GM19467 (cell line): Measurements from ENCODE around the gene FAXDC2.

Experiments used
- ATAC-seq: cut with Tn5 transposase; IDR thresholded peaks from one replicate; pipeline ENCODE4 v1.9.1; 2021; ENCODE audit warnings: mild to moderate bottlenecking, moderate library complexity; ENCODE audit not compliant: unreplicated experiment

The FAXDC2 gene

DNA sequence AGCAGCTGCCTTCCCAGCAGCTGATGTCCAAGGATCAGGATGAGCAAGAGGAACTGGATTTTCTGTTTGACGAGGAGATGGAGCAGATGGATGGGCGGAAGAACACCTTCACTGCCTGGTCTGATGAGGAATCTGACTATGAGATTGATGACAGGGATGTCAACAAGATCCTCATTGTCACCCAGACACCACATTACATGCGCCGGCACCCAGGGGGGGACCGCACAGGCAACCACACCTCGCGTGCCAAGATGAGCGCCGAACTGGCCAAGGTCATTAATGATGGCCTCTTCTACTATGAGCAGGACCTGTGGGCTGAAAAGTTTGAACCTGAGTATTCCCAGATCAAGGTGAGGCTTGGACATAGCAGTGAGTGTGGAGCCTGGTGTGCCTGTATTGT, 48.4 kb downstream of the FAXDC2 start:
- no peak for ATAC-seq

DNA sequence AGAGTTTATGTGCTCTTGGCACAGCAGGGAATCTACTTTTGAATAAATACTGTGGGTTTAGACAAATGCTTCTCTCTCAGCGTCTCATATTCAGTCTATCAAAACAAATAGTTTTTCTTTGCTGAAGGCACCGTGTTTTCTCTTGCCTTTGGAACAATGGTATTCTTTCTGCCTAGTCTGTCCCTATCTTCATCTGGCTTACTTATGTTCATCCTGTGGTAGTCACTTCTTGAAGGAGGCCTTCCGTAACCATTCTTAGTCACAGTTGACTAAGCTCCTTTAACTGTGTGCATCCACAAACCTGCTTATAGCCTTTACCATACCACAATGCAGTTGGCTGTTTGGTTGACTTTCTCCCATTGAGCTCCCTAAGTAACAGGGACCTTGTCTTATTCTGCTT, 49.3 kb downstream of the FAXDC2 start:
- no peak for ATAC-seq

DNA sequence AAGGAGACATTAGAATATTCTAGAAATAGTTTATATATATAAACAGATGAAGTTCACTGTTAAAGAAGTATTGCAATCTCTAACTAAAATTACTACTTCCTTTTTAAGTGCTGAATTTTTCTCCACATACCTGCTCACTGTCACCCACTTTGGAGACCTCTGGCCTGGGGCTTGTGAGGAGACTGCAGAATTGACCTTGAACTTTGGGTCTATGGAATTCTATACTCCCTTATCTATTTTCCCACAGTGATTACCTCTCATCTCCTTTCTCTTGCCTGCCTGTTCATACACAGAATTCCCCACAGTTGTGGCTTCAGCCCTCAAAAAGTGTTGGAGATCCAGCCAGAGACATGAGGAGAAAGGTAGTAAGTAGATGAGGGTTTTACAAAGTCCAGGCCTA, 49.8 kb downstream of the FAXDC2 start:
- ATAC-seq: no peak

DNA sequence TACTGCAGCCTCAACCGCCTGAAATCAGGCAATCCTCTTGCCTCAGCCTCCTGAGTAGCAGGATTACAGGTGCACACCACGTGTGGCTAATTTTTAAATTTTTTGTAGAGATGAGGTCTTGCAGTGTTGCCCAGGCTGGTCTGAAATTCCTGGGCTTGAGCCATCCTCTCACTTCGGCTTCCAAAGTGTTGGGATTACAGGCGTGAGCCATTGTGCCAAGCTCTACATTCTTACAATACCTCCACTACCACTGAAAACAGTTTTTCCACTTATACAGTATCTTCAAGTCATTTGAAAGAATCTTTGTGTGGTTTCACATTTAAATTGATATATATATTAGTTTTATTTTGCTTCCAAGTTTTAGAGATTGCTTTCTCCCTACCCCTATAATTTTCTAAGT, 52.6 kb downstream of the FAXDC2 start:
- no peak for ATAC-seq

DNA sequence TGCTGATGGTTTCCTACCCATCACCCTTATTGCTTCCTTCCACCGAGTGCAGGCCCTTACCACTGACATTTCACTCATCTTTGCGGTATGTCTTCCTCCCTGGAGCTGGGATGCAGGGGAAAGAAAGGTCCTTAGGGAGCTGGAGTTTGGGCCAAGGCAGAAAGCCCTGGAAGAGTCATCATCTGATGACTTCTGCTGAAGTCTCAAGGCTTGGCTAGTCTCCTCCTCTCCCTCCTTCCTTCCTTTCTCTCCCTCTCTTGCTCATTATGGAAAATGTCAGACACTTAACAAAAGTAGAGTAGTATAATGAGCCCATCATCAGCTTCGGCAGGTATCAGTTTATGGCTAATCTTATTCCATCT, 55.2 kb downstream of the FAXDC2 start:
- no peak for ATAC-seq

DNA sequence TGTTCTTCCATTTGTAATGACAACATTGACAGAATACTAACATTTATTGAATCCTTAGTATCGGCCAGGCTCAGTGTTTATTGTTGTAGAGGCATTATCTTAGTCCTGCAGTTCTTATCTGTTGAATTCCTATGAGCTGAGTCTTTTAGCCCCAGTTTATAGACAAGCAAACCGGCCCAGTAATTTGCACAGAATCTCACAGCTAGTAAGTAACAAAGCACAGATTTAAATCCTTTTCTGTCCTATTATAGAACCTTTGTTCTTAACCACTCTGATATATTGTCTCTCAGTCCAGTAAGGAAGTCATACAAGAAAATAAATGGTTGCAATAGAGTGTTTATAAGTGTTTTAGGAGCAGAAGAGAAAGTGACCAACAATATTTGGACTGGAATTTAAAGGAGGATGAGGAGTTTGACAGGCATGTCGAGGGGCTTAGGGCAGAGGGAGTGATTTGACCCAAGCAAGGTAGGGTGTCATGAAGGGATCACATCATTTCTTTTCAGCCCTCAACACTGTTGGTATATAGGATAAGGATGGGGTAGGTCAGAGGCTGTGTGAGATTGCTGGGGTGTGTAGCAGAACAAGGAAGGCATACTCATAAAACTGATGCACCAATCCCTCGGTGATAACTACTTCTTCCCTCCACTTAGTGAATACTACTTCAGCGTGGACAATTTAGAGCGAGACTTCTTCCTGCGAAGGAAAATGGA, 55.7 kb downstream of the FAXDC2 start:
- ATAC-seq: no peak

DNA sequence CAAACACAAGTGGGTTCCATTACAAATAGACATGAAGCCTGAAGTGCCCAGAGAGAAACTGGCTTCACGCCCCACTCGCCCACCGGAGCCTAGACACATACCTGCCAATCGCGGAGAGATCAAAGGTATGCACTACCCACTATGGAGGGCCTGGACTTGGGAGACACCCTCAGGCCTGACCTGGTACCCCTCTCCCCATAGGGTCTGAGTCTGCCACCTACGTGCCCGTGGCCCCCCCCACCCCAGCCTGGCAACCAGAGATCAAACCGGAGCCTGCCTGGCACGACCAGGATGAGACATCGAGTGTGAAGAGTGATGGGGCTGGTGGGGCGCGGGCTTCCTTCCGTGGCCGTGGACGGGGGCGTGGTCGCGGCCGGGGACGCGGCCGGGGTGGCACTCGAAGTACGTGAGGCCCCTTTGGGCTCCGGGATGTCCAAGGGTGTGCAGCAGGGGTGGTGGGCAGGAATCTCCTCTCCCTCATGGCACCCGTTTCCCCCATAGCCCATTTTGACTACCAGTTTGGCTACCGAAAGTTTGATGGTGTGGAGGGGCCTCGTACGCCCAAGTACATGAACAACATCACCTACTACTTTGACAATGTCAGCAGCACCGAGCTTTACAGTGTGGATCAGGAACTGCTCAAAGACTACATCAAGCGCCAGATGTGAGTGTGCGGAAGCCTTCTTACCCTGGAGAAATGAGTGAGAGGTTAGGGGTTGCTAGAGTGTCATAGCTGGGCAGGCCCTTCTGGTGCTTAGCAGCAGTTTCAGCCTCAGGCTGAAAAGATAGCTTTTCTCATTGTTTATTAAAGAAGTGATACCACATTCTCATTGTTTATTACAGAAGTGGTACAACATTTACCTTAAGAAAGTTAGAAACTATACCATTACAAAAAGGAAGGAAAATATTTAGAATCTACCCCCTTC, 56.5 kb downstream of the FAXDC2 start:
- no peak for ATAC-seq

DNA sequence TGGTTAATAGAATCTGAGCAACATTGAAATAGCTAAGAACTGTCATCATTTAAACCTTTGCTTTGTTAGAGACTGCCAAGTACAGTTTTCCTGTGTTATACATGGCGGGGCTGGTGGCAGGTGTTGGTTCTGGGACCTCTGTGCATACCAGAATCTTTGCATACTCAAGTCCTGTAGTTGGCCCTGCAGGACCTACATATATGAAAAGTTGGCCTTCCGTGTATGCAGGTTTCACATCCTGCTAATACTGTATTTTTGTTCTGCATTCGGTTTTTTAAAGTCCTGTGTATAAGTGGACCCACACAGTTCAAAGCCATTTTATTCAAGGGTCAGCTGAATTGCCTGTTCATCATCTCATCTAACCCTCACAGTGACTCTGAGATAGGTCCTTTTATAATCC, 58.9 kb downstream of the FAXDC2 start:
- ATAC-seq: peak; percentile 82

DNA sequence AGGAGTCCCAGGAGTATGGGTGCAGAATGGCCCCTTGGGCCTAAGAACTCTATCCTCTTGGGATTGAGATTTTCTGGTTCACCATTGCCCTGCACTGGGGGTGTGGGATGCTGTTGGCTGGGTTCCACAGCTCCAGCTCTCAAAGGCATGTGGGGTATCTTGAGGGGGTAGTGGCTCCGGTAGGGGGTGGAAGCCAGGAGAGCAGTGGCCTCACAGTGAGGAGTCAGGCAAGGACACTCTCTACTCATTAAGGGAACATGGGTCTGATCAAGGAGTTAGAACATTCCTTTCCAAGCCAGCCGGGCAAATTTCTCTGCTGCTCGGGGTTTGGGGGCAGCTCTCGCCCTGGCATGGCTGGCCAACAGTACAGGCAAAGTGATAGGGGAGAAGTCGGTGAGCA, 62.2 kb downstream of the FAXDC2 start:
- ATAC-seq: no peak

DNA sequence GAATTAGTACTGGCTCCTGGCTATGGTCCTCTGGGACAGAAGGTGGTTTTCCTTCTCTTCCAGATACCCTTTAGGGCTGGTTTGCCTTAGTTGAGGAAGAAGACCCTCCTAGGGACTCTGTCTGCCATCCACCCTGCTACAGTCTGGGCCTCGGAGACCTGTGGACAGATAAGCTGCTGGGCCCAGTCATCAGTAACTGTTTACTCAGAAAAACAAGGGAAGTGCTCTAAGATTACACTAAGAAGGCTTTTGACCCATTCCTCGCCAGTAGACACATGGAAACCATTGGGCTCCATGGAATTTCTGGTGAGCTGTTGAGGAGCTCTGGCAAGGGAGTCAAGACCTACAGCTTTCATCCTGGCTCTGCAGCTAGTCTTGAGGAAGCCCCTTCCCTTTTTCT, 64.0 kb downstream of the FAXDC2 start:
- ATAC-seq: no peak

DNA sequence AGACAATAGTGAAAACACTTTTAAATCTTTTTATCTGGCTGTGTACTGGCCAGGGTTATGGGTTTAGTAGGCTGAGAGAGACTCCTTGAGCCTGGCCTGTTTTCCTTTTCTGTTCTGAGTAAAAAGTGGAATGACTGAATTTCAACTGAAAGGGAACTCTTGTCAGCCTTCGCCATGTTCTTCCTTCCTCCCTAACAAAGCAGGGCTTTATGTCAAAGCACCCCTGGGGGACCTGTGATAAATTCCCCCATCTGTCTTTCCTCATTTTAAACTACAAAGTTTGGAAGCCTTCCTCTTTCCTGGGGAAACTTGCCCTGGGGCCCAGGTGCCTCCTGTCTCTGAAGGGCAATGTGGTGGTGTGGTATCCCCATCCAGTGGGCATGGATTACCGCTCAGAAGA, 65.5 kb downstream of the FAXDC2 start:
- ATAC-seq: no peak

DNA sequence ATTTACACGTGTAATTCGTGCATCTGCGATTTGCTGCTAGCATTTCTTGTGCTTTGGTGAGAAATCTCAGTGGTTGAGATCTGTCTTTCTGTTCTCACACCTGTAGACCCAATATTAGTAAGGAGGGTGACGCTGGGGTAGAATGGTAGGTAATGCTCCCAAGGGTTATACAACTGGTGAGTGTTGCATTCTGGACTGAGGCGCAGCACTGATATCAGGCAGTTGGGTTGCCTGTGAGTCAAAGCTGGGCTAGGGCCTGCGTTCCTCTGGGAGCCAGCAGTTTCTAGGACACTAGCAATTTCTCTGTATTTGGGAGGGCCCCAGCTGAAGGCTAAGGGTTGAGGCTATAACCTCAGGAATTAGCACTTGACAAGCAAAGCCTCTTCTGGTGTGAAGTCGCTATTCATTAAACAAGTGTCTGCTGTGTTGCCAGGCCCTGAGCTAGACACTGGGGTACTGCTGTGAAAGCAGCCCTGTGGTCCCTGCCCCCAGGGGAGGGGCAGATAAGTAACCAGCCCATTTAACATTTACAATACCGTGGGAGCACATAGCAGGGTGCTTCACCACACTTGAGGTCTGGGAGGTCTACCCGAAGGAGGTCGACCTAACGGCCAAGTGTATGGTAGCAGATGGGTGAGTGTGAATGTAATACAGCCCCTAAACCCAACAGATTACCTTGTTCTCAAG, 66.5 kb downstream of the FAXDC2 start:
- no peak for ATAC-seq

DNA sequence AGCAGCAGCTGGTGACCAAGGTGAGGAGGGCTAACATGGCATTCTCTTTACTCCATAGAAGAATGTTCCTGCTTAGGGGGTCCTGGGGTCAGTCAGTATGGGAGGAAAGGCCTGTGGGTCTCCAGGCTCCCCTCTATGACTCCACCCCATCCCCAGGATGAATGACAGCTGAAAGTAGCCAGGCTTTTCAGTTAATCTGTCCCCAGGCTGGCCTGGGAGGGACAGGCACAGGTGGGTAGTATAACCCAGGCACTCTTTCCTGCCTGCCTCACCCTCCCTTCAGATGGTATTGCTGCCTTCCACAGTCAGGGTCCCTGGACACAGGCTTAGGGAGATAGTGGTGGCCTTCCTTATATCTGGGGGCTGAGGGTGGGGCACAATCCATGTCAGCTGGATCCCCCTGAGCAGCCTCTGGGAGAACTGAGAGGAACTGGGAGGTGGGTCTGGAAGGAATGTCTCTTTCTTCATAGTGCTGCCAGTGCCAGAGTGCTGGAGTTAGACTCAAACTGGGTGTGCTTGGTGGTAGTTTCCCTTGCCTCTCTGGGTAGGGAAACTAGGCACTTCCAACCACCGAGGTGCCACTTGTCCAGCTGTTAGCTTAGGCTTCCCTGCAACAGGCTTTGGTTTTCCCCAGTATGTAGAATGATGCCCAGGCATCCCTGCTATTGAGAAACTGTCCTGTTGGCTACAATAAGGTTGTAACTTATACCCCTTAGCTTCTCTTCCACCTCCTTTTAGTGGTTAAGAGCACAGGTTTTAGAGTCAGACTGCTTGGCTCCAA, 67.4 kb downstream of the FAXDC2 start:
- ATAC-seq: no peak

DNA sequence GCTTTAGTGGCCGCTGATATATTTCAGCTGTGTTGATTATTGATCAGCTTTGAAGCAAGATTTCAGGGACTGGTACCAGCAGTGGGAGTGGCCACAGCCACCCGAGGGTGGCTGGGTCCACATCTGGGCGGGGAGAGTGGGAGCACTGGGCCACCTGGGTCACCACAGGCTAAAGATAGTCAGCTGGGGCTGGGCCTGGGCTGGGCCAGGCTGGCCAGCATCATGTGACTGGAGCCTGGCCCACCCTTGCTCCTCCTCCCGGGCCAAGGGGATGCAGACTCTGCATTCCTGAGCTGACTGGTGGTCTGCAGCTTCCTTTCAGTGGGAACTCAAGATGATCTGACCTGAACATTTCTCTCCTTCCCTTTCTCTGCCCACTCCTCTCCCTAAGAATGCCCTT, 68.1 kb downstream of the FAXDC2 start:
- no peak for ATAC-seq

DNA sequence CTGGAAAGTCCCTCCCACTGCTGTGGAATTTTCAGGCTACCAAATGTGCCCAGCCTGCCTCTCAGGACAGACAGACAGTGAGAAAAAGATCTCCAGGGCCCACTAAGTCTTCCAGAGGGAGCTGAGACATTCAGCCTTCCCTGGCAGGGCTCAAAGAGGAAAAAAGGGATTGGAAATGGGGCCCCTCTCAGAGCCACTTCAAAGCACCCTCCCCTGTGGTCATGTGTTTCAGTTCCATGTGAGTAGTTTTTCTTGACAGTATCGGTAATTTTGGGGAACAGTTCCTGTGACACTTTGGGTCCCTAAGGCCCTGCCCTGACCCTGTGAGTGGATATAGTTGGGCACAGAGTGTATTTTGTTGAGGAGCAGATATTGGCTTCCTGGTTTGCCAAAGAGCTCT, 70.3 kb downstream of the FAXDC2 start:
- ATAC-seq: no peak

DNA sequence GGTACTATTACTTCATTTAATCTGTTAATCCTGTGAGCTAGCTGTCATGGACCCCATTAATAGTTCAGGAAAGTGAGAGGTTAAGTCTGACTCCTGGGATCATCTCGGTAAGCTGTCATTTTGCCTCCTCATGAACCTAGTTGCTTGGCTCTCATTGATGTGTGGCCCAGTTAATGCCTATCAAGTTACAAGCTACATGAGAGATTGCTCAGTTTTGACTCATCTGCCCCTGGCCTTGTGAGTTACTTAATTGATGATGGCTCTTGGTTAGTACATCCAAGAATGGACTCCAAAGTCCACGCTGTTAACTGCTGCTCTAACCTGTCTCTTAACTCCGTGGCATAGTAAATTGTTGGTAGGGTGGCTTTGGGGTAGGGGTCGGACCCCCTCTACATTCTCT, 71.3 kb downstream of the FAXDC2 start:
- no peak for ATAC-seq

DNA sequence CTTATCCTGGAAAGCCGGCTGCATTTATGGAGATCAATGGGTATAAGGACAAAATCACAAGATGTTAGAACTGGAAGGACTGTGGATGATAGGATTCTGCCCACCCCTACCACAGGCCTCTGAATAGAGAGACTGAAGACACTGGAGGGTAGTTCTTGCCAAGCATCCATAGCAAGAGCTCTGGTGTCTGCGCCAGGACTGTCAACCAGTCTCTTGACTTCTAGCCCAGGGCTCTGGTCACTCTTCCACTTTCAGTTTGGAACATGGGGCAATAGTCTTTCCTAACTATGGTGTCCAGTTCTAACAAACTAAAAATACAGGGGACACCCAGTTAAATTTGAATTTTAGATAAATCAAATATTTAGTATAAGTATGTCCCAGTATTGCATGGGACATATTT, 71.9 kb downstream of the FAXDC2 start:
- no peak for ATAC-seq

DNA sequence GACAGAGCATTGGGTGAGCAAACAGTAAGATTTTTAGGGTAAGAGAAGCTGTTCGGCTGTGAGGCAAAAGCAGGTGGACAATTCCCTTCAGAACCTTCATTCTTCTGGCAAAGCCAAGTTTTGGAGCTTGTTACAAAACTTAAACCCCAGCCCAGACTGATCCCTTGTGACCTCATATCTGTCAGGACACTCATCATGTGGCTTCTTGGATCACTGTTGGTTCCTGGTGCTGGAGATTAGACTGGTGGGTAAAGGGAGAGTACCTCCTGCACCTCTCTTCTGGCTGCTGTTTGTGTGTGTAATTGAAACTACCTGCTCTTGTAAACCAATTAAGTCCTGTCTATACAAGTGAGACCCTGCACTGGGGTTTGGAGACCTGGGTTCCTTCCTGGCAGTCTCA, 74.2 kb downstream of the FAXDC2 start:
- ATAC-seq: no peak

DNA sequence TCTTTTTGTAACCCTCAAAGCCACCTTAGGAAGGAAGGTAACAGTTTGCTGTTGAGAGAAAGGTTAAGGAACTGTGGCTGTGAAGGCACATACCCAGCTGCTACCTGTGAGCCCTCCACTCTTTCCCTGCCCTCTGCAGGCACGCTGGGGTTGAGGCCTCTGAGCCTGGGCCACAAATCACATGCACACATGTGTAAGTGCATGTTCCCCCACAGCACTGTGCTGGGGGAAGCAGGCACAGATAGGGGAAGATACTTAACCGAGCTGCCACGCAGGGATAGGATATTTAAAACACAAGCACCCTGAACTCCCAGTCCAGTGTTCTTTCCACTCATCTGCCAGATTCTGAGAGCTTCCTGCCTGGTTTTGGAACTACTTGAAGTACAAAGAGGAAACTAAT, 77.1 kb downstream of the FAXDC2 start:
- no peak for ATAC-seq

DNA sequence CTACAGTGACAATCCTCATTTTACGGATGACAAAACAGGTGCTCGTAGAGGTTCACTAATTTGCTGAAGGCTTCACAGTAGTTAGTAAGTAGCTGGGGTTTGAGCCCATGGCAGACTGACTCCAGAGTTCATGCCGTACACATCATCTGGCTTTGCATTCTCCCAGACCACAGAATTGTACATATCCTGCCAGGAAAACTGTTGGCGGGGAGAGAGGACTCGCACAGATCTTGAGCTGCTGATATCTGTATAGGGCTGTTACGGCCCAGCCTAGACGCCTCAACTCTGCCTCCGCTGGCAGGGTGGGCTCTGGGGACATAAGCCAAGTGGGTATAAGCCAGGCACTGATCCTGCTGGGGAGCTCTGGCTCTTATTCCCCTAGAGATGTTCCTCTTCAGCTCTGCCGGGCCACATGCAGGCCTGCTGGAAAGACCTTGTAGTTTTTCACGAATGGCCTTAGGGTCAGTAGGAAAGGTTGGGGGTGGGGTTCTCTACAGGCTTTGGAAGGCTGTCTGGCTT, 79.0 kb downstream of the FAXDC2 start:
- no peak for ATAC-seq

DNA sequence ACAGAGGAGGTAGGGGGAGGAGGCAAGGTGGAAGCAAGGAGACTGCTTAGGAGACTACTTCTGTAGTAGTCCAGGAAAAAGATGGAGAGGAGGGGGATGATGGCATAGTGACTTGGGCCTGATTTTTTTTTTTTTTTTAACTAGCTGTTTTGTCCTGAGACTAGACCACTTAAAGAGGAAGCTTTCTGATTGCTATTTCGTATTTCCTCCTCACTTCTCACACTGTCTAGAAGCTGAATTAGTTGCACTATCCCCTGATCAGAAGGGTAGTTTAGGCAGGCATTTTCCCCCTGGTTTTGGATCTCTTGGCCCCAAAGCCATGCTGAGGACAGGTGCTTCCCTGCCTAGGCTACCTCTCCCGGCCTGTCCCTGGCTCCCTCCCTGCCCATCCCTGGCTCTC, 80.3 kb downstream of the FAXDC2 start:
- ATAC-seq: no peak
